HG02623 (cell line): ENCODE measurements around the gene PELI1.
"Not testable (repeated sequence)": the region's sequence is repeated elsewhere in the genome, so short reads cannot be mapped to it uniquely, and the experiment has no call there.

Experiments
- ATAC-seq: cut with Tn5 transposase; IDR thresholded peaks from one replicate; pipeline ENCODE4 v1.9.1; 2021; ENCODE audit warnings: moderate library complexity; ENCODE audit not compliant: unreplicated experiment

PELI1 gene

GRCh38 chr2:64092502-64092901, 51.7 kb downstream of the PELI1 start:
- peak; percentile 79 for ATAC-seq

GRCh38 chr2:64090264-64090663, 54.0 kb downstream of the PELI1 start:
- no peak for ATAC-seq

GRCh38 chr2:64086347-64087082, 57.7 kb downstream of the PELI1 start:
- peak; percentile 38 for ATAC-seq

- ATAC-seq = no peak
These were observed 58.3 kb downstream of the PELI1 start for GRCh38 chr2:64085936-64086335.

- no peak for ATAC-seq
These were observed 63.2 kb downstream of the PELI1 start for GRCh38 chr2:64081046-64081445.

- no peak for ATAC-seq
These were observed 64.0 kb downstream of the PELI1 start for GRCh38 chr2:64080179-64080578.

GRCh38 chr2:64079688-64080087, 64.5 kb downstream of the PELI1 start:
- not testable (repeated sequence) for ATAC-seq

GRCh38 chr2:64076828-64077227, 67.4 kb downstream of the PELI1 start:
- ATAC-seq = not testable (repeated sequence)

GRCh38 chr2:64074616-64075015, 69.6 kb downstream of the PELI1 start:
- ATAC-seq = not testable (repeated sequence)

- ATAC-seq = no peak
These were observed 76.9 kb downstream of the PELI1 start for GRCh38 chr2:64067326-64067725.

GRCh38 chr2:64065516-64065915, 78.7 kb downstream of the PELI1 start:
- ATAC-seq = no peak

- ATAC-seq = no peak
These were observed 80.3 kb downstream of the PELI1 start for GRCh38 chr2:64063924-64064331.

GRCh38 chr2:64063454-64063853, 80.8 kb downstream of the PELI1 start:
- no peak for ATAC-seq

GRCh38 chr2:64062840-64063239, 81.4 kb downstream of the PELI1 start:
- peak; percentile 59 for ATAC-seq

GRCh38 chr2:64059270-64059669, 85.0 kb downstream of the PELI1 start:
- no peak for ATAC-seq

- ATAC-seq = no peak
These were observed 88.2 kb downstream of the PELI1 start for GRCh38 chr2:64056021-64056420.

GRCh38 chr2:64054161-64054915, 89.9 kb downstream of the PELI1 start:
- no peak for ATAC-seq

- ATAC-seq = no peak
These were observed 91.6 kb downstream of the PELI1 start for GRCh38 chr2:64052463-64053241.

GRCh38 chr2:64049633-64050220, 94.5 kb downstream of the PELI1 start:
- peak; percentile 80 for ATAC-seq

GRCh38 chr2:64045938-64046337, 98.3 kb downstream of the PELI1 start:
- no peak for ATAC-seq
